NCI-H345 (cell line): Measurements from ENCODE around the gene IPPK.

ENCODE experiments used
- DNase-seq: peaks from one replicate; lab custom pipeline; 2025; lab: John Stamatoyannopoulos, UW

IPPK gene

DNA sequence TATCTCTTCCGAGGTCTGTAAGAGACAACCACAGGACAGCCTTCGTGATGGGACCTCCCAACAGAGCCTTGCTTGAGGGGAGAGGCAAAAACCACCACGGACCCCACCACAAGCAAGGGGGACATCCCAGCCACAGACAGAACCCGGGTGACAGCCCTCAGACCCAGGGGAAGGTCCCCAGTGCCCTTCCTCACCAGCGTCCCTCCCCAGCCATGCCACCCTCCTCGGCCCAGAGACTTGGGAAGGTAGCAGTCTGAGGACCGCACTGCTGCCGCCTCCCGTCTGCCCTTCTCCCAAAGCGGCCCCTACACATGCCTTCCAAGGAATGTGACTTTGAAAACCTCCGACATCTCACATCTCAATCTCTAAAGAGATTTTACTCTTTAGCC lies 13.4 kb downstream of the IPPK start:
- DNase-seq = no peak

DNA sequence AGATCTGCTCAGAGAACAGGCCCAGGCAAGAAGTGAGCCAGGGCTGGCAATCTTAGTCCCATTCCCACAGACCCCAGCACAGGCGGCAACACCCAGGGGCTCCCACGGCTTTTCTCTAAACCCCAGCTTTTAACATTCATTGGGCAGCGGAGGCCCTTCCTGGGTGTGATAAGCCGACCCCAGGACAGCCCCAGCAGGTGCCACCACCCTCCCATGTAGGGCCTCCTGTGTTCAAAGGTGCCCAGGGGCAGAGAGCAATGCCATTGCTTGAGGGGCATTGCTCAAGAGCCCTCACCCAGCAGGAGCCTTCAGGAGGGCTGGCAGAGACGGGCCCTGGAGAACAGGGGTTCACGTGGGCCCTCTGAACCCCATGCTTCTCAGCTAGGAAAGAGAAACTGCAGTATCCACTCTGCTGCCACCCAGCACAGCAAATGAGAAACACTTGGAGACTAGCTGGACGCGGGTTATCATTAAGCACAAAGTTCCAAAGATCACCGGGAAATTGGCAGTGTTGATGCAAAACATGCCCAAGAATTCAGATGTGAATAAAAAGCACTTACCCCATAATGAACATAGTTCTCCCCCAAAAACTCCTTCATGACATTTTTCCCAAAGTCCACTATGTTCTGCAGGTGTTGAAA lies 13.9 kb downstream of the IPPK start:
- DNase-seq = no peak

DNA sequence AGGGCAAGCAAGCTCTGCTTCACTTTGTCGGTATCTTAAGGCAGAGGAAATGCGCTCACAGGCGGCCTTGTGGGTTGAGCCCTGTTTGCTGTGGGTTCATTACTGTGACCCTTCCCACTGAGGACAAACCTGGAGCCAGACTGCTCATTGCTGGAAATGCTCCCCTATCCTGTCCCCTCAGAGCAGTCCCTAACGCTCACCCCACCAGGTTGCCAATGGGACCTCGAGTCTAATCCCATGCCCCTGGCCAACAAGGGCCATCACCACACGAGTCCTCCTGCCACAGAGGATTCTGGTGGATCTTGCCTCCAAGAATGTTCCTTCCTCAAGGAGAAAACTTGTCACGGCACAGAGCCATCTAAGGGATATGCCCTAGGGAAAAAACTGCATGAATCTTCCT lies 14.6 kb downstream of the IPPK start:
- no peak for DNase-seq

DNA sequence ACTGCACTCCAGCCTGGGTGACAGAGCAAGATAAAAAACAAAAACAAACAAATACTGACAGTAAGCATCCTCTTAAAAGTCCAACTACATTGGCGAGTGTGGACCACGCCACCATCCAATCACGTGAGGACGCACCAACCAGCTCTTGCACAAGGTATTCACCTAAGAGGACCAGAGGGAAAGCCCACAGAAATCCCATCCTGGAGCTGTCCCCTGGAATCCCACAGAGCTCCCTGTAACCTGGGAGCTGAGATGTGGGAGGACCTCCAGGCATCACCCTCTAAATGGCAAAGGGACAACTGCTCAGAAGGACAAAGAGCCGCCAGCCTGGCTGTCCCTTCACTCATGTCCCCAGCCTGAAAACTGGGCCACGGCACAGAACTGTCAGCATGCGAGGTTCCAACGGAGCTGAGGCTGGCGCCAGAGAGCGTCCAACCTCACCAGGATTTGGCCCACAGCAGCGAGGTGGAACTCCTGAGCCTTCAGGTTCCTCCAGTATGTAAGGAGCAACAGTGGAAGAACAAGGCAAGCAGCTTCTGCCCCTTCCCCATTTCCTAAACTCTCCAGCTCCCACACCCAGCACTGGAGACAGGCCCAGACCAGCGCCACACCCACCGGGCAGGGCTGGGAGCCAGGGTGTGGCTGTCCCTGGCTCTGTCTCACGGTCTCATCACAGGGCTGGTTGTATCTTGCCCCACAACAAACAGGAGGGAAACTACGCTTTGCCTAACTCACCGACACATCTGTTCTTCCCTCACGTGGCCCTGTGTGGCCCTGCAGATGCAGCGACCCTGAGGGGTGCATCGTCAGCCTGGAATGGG lies 15.2 kb downstream of the IPPK start:
- DNase-seq = no peak

DNA sequence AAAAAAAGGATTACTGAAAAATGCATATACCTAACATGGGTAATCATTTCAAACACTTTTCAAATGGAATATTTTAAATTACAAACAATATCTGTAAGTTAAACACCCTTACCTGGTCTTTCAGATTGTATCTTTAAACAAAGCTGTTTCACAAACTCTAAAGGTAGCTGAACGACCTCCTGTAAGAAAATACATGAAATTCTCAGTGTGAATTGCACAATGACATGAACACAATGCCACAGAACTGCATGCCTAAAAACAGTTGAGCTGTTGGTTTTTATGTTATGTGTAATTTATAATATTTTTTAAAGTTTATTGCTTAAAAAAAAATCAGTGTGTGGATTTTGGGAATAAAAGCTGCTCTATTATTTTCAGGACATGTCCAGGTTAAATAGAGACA lies 17.5 kb downstream of the IPPK start:
- DNase-seq = no peak

DNA sequence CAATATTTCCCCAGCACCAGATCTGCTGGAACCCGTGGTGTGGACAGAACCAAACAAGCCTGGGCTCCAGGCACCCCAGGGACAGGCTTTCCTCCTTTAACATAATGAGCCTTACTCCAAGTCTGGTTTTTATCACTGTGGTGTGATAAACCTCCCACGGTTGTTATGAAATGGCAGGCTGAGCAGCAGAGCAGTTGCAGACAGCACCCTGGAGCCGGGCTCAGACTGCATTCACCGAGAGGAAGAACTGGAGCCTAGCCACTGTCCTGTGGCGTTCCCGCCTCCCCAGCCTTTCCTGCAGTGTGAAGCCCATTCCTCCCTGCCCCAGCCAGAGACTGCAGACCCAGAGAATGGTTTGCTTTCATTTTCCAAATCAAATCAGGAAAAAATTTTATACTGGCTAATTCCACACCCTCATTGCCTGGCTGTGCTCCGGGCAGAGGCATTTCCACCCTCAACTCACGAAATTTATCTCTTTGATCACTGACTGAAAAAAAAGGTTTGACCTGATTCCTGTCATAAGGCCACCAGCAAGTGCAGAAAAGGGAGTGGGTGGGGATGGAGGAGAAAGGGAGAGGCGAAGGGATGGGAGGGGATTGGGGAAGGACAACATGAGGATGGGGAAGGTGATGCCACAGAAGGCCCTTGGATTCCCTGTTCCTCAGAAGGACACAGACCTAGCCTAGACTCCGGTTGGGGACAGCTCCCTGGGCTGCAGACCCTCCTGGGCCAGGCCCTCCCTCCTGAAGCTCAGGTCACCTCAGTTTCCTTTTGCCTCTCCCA lies 18.9 kb downstream of the IPPK start:
- DNase-seq = no peak

DNA sequence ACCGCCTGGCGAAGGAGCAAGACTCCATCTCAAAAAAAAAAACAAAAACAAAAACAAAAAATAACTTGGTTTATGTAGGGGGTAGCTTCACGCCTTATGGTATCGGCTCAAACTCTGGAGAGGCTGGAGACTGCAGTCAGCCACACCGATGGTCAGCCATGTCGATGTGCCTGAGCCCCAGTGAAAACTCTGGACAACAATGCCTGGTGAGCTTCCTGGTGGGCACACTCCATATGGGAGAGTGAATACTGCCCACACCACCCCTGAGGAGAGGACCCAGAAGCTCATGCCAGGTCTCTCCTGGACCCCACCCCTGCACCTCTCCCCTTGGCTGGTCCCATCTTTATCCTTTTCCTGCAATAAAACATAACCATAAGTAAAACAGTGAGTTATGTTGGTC lies 19.6 kb downstream of the IPPK start:
- DNase-seq = no peak

DNA sequence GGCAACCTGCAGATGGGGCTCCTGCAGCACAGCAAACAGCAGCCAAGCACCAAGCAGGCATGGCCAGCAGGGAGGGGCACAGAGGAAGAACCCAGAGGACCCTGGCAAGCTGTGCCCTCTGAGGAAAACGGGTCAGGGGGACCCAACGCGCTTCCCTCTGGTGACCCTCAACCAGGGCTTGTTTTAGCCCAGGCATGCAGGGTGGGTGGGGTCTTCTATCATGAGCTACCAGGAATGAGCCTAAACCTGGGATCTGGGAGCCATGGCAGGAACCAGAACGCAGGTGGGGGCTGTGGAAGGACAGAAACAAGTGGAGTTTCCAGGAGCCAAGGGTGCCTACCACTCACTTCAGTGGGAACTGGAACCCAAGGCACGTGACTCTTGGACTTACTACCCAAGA lies 20.9 kb downstream of the IPPK start:
- no peak for DNase-seq

DNA sequence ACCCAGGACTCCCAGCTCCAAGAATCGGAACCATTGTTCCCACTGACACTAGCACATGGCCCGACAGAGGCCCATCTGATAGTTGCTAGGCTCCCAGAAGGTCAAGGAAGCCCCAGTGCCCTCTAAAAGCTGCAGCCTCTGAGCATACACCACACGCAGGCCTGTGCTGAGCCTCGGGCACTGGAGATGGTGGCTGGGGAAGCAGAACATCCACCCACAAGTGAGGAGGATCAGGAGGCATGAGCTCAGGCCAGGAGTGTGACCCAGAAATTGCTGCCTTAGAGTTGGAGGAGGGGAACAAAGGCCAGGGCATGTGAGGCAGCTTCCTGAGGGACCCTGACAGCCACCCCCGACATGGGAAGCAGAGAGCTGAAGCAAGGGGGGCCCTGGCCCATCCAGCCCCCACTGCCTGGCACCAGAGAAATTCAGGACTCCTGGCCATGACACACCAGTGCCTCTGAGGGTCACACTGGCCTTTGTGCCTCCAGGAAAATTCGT lies 21.4 kb downstream of the IPPK start:
- DNase-seq = no peak

DNA sequence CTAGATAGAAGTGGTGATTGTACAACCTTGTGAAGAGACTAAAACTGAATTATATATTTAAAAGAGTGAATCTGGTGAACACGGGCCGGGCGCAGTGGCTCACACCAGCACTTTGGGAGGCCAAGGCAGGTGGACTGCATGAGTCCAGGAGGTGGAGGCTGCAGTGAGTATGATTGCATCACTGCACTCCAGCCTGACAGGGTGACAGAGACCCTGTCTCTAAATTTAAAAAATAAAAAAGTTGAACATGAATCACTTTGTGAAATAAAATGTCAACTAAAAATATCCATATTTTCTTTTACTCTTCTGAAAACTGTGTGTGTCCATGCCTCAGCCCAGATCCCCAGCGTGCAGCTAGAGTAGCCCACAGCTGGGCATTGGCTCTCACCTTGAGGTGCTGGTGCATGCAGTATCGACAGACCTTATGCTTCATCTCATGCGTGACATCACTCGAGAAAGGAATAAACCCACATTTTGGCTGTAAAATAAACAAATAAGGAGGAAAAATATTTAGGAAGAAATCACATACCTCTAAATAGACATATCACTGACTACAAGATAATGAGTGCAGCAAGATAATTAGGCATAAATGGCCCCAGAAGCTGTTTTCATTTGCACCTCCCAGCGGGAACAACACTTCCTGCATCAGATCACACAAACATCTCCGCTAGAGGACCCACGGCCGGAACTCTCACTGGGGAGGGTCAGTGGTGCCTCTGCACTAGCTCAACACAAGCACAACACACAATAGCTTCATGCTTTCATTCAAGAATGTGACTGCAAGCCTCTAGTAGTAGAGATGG lies 22.1 kb downstream of the IPPK start:
- DNase-seq = no peak

DNA sequence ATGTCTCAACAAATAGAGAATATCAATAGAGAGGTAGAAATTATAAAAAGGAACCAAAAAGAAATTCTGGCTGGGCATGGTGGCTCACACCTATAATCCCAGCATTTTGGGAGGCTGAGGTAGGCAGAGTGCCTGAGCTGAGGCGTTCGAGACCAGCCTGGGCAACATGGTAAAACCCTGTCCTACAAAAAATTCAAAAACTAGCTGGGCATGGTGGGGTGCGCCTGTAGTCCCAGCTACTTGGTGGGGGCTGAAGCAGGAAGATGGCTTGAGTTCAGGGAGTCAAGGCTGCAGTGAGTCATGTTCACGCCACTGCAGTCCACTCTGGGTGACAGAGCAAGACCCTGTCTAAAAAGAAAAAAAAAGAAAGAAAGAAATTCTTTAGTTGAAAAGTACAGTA lies 24.9 kb downstream of the IPPK start:
- no peak for DNase-seq

DNA sequence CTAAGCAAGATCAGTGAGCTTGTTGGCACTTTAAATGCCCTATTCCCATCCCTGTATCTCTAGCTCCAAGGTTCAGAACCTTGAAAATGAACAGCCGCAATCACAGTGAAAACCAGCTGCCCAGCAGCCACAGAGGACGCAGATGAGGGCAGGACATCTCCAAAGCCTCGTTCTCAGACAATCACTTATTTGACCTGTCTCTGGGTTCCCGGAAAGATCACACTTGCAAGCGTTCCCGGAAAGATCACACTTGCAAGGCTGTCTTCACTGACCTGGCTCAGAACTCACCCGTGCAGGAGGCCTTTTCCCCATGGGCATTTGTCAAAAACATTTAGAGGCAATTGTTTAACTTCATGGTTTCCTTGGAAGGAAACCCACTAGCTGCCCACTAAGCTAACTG lies 25.7 kb downstream of the IPPK start:
- no peak for DNase-seq

DNA sequence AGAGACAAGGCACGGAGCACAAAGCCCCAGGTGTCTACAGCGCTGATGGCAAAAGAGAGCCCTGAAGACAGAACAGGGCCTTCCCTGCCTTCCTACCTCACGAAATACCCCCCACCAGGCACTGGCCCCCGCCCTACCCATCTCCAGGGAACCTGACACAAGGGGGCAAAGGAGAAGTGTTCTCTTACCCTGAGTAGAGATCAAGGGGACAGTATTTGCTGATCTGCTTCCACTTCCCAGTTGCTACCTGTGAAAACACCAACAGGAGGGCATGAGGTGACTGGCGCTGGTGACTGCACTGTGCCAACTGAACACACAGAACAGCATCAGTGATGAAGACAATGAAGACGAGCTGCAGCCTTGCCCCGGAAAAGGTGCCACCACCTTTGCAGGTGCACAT lies 27.4 kb downstream of the IPPK start:
- no peak for DNase-seq

DNA sequence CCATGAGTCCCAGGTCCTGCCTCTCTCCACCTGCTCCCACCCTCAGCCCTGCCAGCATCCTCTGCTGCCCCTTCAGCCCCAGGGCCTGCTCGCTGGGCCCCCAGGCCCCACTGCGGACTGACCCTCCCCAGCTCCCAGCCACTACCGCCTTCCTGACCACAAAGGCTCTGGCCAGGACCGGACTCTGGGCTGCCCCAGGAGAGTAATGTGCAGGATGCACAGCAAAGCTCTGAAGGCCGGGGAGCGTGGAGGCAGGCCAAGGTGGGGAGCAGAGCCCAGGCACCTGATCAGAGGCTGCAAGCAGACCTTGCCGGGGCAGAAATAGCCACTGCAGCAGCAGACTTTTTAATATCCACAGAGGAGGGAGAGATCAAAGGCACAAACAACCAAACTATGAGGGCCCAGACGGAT lies 27.9 kb downstream of the IPPK start:
- no peak for DNase-seq

DNA sequence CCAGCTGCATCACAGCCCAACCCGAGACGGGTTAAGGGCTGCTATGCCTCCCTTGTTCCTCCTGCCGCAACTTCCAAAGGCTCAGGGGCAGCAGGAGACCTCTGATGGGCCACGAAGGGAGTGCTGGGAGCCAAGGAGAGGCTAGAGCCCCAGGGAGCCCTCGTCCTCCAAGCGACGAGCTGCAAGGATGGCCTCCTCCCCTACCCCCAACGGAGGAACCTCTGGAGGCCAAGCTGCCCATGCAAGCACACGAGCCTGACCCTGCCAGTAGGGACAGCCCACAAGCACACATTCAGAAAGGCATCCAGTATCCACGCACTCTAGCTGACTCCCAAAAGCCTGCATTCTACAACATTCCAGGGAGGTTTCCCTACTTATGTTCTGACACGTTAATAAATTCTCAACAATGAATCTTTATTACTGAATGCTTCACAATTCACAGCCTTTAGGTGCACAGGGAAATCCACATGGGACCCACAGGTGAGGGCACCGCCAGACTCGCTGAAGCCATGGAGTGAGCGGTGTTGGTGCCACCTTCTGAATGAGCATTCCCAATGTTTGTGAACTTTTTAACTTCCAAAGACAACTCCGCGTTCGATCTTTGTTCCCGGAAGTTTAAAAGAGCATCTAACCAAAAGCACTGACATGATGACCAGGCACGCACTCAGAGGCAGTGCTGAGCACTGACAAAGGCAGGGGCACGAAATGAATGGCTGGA lies 28.7 kb downstream of the IPPK start:
- no peak for DNase-seq

DNA sequence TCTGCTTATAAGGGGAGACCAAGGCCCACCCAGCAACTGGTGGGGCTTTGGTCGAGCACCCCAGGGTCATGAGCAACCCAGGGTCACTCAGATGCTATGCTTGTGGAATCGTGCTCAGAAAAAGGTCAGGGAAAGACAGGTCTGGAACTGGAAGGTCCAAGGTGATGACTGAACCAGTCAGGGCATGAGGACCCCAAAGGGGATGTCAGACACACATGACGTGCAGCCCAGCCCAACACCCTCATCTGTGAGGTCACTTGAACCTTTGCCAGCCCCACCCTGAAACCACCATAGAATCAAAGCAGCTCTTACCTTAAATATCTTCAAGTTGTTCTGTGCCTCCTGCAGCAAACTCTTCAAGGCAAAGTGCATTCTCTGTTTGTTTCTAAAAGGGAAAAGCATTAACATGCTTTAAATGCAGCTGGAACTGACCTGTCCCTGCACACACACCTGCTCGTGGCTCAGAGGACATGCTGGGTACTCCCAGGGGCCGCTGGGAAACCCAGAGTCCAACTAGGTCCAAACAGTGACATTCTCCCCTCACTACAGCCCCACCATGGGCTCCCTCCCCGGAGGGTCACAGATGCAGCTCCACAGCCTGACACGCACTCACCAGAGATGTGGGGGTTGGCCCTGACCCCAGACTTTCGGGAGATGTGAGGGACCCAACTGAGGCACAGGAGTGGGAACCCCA lies 29.4 kb downstream of the IPPK start:
- no peak for DNase-seq

DNA sequence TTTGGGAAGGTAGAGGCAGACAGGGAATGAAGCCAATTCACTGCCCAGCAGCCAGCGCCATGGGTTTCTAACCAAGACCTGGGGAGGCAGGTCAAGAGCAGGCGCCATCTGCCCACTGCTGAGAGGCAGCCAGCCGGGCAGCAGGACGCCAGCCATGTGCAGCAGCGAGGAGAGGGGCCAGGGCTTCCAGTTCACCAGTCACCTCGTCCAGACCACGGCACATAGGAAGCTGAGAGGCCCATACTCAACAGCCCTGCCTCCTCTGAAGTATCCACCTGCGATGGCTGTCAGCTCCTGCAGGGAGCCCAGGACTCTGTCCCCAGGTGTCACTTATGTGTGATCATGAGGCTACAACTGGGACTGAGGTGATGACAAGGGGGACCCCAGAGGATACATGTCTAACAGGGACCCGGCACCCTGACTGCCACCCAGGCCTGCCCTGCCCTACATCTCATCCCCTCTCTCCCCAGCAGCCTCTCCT lies 30.1 kb downstream of the IPPK start:
- DNase-seq = no peak

DNA sequence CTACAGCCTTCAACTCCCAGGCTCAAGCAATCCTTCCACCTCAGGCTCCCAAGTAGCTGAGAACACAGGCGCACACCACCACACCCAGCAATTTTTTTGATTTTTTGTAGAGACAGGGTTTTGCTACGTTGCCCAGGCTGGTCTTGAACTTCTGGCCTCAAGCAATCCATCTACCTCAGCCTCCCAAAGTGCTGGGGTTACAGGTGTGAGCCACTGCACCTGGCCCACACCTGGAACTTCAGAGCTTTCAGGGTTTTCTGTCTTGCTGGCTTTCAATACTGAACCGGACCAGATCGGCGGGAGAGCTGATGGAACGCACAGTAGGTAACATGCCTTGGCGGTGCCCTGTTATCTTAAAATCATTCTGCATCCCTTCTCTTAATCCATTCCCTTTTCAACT lies 30.8 kb downstream of the IPPK start:
- DNase-seq = no peak

DNA sequence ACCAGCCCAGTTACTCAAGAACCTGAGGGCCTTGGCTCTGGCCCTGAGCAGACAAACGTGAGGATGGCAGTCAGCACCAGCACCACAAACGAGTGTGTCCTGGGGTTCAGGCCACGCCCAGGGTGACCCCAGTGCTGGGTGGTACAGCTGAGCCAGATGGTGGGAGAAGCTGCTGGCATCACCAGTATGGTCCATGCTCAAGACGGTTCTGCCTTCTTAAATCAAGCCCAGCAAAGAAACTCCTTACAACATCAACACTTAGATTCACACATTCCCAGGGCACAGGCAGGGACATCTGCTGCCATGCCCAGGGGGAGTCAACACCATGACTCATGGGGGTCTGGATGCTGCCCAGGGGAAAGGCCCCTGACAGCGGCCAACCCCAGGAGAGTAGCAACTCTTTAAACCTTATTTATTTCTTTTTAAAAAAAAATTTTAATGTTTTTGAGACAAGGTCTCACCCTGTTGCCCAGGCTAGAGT lies 31.3 kb downstream of the IPPK start:
- no peak for DNase-seq

DNA sequence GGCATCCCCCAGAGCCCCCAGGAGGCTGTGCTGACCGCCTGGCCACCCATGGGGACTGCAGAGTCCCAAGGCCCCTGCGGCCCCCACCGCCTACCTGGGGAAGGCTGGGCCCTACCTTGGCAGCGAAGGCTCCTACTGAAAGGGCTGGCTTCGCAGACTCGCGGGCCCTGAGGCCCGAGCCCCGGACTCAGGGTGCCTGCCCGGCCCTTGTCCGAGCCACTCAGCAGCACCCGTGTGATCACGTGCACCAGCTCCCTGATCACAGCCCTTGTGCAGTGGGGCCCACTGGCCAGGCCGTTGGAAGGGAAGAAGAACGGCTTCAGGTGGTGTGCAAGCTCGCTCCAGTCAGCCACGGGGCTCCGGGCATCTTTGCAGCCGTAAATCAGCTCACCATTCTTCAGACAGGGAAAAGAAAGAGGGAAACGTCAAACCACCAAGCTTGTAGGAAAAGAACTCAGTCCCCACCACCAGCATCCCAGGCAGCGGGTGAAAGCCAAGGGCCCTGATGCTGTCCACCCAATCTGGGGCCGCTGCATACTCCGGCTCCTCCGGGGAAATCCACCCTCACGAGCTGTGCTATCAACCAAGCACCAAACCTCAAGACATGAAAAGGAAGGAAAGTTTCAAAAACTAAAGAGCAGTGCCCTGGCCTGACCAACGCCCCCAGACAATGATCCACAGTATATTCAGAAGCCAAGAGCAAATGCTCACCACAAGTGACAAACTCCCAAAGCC lies 31.9 kb downstream of the IPPK start:
- no peak for DNase-seq
